Measurements from ENCODE around the gene CACNB1. TPM values are rescaled to one million over a fixed set of nuclear protein-coding genes. Genes with fewer than 3 reads are reported as not detected.

CACNB1 gene
- total RNA-seq, 1 experiment from 2014 or later, result 4.3 TPM

DNA sequence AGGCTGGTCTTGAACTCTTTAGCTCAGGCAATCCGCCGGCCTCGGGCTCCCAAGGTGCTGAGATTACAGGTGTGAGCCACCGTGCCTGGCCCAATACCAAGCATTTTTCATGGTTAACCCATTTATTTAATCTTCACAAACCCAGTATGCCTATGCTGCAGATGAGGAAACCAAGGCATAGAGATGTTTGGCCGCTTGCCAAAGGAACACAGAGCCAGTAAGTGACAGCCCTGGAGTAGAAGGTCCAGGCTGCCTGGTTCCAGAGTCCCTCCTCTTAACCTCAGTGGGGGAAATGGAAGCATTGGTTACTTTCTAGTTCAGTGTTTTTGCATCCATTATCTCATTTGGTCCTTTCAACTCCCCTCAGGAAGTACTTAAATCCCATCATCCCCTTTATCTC lies 16.2 kb downstream of the CACNB1 start:
- intact Hi-C loops (cut with micrococcal nuclease), result no loop called here
- CTCF ChIA-PET, result no interaction called here
- H2AFZ ChIP-seq (ENCODE audit: low read length), result no peak overlapping the region

DNA sequence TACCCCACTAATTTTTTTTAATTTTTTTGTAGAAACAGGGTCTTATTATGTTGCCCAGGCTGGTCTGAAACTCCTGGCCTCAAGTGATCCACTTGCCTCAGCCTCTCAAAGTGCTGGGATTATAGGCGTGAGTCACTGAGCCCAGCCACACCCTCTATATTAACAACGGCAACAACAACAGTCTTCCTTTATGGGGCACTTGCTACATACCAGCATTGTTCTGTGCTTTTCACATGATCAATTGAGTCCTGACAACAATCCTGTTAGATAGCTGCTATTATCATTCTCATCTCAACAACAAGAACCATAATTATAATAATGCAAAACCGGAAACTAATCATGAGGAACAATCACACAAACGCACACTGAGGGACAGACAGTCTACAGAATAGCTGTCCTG lies 18.9 kb downstream of the CACNB1 start:
- BruUV-seq (replicated peaks), result no TSS peak
- no peak overlapping the region for H3K4me2 ChIP-seq (ENCODE audit: low read length)
- peak; percentile 98 for ATAC-seq

More for the DNA sequence above, 16.2 kb downstream of the CACNB1 start:
- no peak for ATAC-seq
- POLR2A ChIA-PET (ENCODE audit: unreplicated experiment), result no interaction called here
- Histone ChIP-seq H3F3A (ENCODE audit: low read length, unreplicated experiment) (no peaks in the 10 kb centered on the region), H3K9me2 (replicated peaks; ENCODE audit: low read length) (no peaks in the 10 kb centered on the region), H3K36me3 (ENCODE audit: low read depth, low read length) (0 out of 2 replicates have a peak, but pooled peaks cover 3% of the 10 kb centered on the region), H3K4me1 (ENCODE audit: insufficient read depth, low read length) (peaks cover 11% of the 10 kb centered on the region; the same call in 1 of the 2 replicates), H3K79me2 (ENCODE audit: low read length) (no peaks in the 10 kb centered on the region), H3K4me2 (ENCODE audit: low read length) (no peak overlapping the region), H4K20me1 (ENCODE audit: low read length) (no peaks in the 10 kb centered on the region), H3K9me3 (ENCODE audit: low read length) (no peaks in the 10 kb centered on the region), H3K4me3 (ENCODE audit: low read length) (no peak overlapping the region), H3K9ac (ENCODE audit: low read length) (no peak overlapping the region), H3K27me3 (ENCODE audit: low read length) (no peaks in the 10 kb centered on the region), H3K27ac (ENCODE audit: low read length) (no peak overlapping the region)
- BruUV-seq (replicated peaks), result no TSS peak
- TF ChIP-seq, protein P1, sequence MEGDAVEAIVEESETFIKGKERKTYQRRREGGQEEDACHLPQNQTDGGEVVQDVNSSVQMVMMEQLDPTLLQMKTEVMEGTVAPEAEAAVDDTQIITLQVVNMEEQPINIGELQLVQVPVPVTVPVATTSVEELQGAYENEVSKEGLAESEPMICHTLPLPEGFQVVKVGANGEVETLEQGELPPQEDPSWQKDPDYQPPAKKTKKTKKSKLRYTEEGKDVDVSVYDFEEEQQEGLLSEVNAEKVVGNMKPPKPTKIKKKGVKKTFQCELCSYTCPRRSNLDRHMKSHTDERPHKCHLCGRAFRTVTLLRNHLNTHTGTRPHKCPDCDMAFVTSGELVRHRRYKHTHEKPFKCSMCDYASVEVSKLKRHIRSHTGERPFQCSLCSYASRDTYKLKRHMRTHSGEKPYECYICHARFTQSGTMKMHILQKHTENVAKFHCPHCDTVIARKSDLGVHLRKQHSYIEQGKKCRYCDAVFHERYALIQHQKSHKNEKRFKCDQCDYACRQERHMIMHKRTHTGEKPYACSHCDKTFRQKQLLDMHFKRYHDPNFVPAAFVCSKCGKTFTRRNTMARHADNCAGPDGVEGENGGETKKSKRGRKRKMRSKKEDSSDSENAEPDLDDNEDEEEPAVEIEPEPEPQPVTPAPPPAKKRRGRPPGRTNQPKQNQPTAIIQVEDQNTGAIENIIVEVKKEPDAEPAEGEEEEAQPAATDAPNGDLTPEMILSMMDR (conservative IDR thresholded peaks at IDR 0.05; ENCODE audit: low read depth, low read length), result no peak
- no peak for TF ChIP-seq EZH2phosphoT487 (IDR thresholded peaks at IDR 0.05; ENCODE audit: borderline replicate concordance, low read length)
- TF ChIP-seq EZH2 (IDR thresholded peaks at IDR 0.05; ENCODE audit: low read length, unreplicated experiment), result no peak
- DNase-seq, result no peak

DNA sequence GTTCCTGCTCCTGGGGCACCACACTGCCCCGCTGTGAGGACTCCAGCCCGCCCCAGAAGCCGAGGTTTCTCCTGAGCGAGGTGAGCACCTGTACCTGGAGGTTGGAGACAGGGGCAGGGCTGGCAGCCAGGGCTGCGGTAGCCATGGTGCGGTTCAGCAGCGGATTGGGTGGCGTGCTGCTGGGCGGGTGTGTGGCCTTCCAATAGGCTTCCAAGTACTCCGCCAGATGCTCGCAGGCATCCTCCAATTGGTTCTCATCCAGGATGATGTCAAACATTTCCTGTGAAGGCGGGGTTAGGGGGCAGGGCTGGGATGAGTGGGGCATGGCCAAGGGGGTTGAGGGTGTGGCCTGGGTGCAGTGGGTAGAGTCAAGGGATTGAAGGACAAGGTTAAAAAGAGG lies 20.2 kb downstream of the CACNB1 start:
- peaks cover 11% of the 10 kb centered on the region; the same call in 1 of the 2 replicates for H3K4me1 ChIP-seq (ENCODE audit: insufficient read depth, low read length)
- H3K9ac ChIP-seq (ENCODE audit: low read length), result no peak overlapping the region
- H4K20me1 ChIP-seq (ENCODE audit: low read length), result no peaks in the 10 kb centered on the region
- no peak for DNase-seq
- intact Hi-C loops (cut with micrococcal nuclease), result no loop called here
- ATAC-seq, result no peak
- ChIA-PET POLR2A (ENCODE audit: unreplicated experiment) (no interaction called here), CTCF (no interaction called here)
- H3K9me2 ChIP-seq (replicated peaks; ENCODE audit: low read length), result no peaks in the 10 kb centered on the region
- H3K4me3 ChIP-seq (ENCODE audit: low read length), result no peak overlapping the region
- H3F3A ChIP-seq (ENCODE audit: low read length, unreplicated experiment), result no peaks in the 10 kb centered on the region
- H3K36me3 ChIP-seq (ENCODE audit: low read depth, low read length), result 0 out of 2 replicates have a peak, but pooled peaks cover 3% of the 10 kb centered on the region
- no peak overlapping the region for H3K27ac ChIP-seq (ENCODE audit: low read length)
- H3K9me3 ChIP-seq (ENCODE audit: low read length), result no peaks in the 10 kb centered on the region
- no peaks in the 10 kb centered on the region for H3K79me2 ChIP-seq (ENCODE audit: low read length)
- no peak overlapping the region for H2AFZ ChIP-seq (ENCODE audit: low read length)
- no peaks in the 10 kb centered on the region for H3K27me3 ChIP-seq (ENCODE audit: low read length)
- TF ChIP-seq EZH2 (IDR thresholded peaks at IDR 0.05; ENCODE audit: low read length, unreplicated experiment) (no peak), EZH2phosphoT487 (IDR thresholded peaks at IDR 0.05; ENCODE audit: borderline replicate concordance, low read length) (no peak)
- TF ChIP-seq, protein P1 (conservative IDR thresholded peaks at IDR 0.05; ENCODE audit: low read depth, low read length), result no peak
- H3K4me2 ChIP-seq (ENCODE audit: low read length), result no peak overlapping the region
- no TSS peak for BruUV-seq (replicated peaks)

More for the DNA sequence above, 18.9 kb downstream of the CACNB1 start:
- peak overlapping the region; percentile 26; the same call in 1 of the 2 replicates for H3K27ac ChIP-seq (ENCODE audit: low read length)
- TF ChIP-seq, protein P1 (conservative IDR thresholded peaks at IDR 0.05; ENCODE audit: low read depth, low read length), result no peak
- no peak for TF ChIP-seq EZH2 (IDR thresholded peaks at IDR 0.05; ENCODE audit: low read length, unreplicated experiment)
- TF ChIP-seq EZH2phosphoT487 (IDR thresholded peaks at IDR 0.05; ENCODE audit: borderline replicate concordance, low read length), result no peak
- ChIA-PET CTCF (no interaction called here), POLR2A (ENCODE audit: unreplicated experiment) (no interaction called here)
- DNase-seq, result peak; percentile 54
- no peaks in the 10 kb centered on the region for H3K79me2 ChIP-seq (ENCODE audit: low read length)
- H3K9me3 ChIP-seq (ENCODE audit: low read length), result no peaks in the 10 kb centered on the region
- H4K20me1 ChIP-seq (ENCODE audit: low read length), result no peaks in the 10 kb centered on the region
- H2AFZ ChIP-seq (ENCODE audit: low read length), result no peak overlapping the region
- peaks cover 11% of the 10 kb centered on the region; the same call in 1 of the 2 replicates for H3K4me1 ChIP-seq (ENCODE audit: insufficient read depth, low read length)
- H3K36me3 ChIP-seq (ENCODE audit: low read depth, low read length), result 0 out of 2 replicates have a peak, but pooled peaks cover 3% of the 10 kb centered on the region
- no peaks in the 10 kb centered on the region for H3F3A ChIP-seq (ENCODE audit: low read length, unreplicated experiment)
- intact Hi-C loops (cut with micrococcal nuclease), result no loop called here
- H3K27me3 ChIP-seq (ENCODE audit: low read length), result no peaks in the 10 kb centered on the region
- no peaks in the 10 kb centered on the region for H3K9me2 ChIP-seq (replicated peaks; ENCODE audit: low read length)
- H3K9ac ChIP-seq (ENCODE audit: low read length), result no peak overlapping the region
- no peak overlapping the region for H3K4me3 ChIP-seq (ENCODE audit: low read length)

Measured in PC-3 (cell line).